Measurements from ENCODE around the gene MEOX1.
A peak's percentile ranks its signal among the peaks of the same experiment; 100 is the strongest.

DNA sequence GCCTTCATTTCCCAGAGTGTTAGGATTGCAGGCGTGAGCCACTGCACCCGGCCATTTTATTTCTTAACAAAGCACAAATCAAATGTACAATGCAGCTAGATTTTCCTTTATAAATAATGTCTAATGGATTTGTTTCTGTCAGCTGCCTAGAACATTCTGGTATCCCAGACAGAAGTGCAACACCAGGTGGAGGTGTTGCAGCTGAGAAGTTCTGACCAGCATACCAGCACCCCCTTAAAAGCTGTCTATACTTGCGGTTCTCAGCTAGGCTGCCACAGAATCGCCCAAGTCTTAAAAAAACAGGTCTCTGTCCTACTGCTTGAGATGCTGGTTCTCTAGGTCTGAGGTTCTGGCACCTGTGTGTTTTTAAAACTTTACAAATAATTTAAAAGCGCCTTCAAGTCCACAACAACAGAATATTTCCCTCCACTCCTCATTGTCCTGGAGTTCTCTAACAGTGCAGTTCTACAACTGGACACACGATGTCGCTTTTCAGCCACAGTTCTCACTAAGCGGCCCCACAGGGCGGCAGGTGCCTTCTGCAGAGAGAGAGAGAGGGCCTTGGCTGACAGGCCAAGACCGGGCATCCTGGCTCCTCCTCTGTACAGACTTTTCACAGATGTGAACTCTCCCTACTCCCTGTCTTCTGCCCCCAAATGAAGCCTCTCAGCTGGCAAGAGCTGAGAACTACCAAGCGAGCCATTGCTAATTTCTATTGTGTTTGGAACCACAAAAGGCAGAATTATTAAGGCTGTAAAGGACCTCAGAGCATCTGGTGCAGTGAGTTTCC is 32.6 kb upstream of the MEOX1 start:
- TF ChIP-seq, protein P1, sequence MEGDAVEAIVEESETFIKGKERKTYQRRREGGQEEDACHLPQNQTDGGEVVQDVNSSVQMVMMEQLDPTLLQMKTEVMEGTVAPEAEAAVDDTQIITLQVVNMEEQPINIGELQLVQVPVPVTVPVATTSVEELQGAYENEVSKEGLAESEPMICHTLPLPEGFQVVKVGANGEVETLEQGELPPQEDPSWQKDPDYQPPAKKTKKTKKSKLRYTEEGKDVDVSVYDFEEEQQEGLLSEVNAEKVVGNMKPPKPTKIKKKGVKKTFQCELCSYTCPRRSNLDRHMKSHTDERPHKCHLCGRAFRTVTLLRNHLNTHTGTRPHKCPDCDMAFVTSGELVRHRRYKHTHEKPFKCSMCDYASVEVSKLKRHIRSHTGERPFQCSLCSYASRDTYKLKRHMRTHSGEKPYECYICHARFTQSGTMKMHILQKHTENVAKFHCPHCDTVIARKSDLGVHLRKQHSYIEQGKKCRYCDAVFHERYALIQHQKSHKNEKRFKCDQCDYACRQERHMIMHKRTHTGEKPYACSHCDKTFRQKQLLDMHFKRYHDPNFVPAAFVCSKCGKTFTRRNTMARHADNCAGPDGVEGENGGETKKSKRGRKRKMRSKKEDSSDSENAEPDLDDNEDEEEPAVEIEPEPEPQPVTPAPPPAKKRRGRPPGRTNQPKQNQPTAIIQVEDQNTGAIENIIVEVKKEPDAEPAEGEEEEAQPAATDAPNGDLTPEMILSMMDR (IDR thresholded peaks at IDR 0.05; ENCODE audit: low read depth, low read length), result peak; percentile 74
- TF ChIP-seq POLR2A (IDR thresholded peaks at IDR 0.05; ENCODE audit: extremely low read depth, insufficient read length), result no peak
- TF ChIP-seq, protein P2, sequence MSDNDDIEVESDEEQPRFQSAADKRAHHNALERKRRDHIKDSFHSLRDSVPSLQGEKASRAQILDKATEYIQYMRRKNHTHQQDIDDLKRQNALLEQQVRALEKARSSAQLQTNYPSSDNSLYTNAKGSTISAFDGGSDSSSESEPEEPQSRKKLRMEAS (IDR thresholded peaks at IDR 0.05; ENCODE audit: low read depth, low read length), result no peak
- TF ChIP-seq MYC (IDR thresholded peaks at IDR 0.05; ENCODE audit: low read depth, low read length), result no peak

All from NB4 (cell line).